GM12878 (cell line): ENCODE results near the gene SGIP1. TPM values are rescaled to one million over a fixed set of nuclear protein-coding genes. Genes with fewer than 3 reads are reported as not detected.

ENCODE experiments used
- ATAC-seq: fragments of 200-7000 bp; cut with Tn5 transposase; 3 replicates; pipeline ENCODE4 v1.9.1; 2020; ENCODE audit warnings: mild to moderate bottlenecking, moderate library complexity
- BruUV-seq: library from RNA; stranded (reverse); fragments of 400-500 nt; replicated peaks from 2 replicates; lab custom pipeline; 2021; lab: Mats Ljungman, UMichigan
- CTCF ChIA-PET: fragments of 300-600 bp; sonication (Branson Sonifier 250); formaldehyde crosslinking; extraction: SDS; loops from one replicate; lab custom pipeline; 2021; ENCODE audit warnings: inconsistent platforms; lab: Yijun Ruan, JAX
- POLR2A ChIA-PET: fragments of 350-600 bp; formaldehyde crosslinking; extraction: SDS; loops from one replicate; lab custom pipeline; 2021; ENCODE audit warnings: inconsistent platforms; lab: Charles Lee
- RAD21 ChIA-PET: fragments of 300-600 bp; sonication (Branson Sonifier 250); formaldehyde crosslinking; loops from one replicate; lab custom pipeline; 2023; ENCODE audit warnings: antibody characterized with exemption; ENCODE audit not compliant: unreplicated experiment; lab: Charles Lee
- SMC1A ChIA-PET: fragments of 300-600 bp; sonication (Branson Sonifier 250); formaldehyde crosslinking; loops from one replicate; lab custom pipeline; 2023; ENCODE audit not compliant: unreplicated experiment, uncharacterized antibody; lab: Charles Lee
- DNase-seq: peaks from one replicate; pipeline ENCODE4 v3.0.0-alpha.2; 2011; ENCODE audit warnings: low read depth, low spot score
- FAIRE-seq: peaks from 3 replicates; lab custom pipeline; 2011; peaks lifted over from hg19 to GRCh38; lab: Jason Lieb, UNC
- H2AFZ ChIP-seq: 2 replicates; pipeline ENCODE4 v1.6.0; 2011; ENCODE audit warnings: low read depth, low read length, control low read depth; ENCODE audit not compliant: control insufficient read depth
- H3K27ac ChIP-seq: 2 replicates; pipeline ENCODE4 v1.5.1; 2011; ENCODE audit warnings: control low read depth; ENCODE audit not compliant: control insufficient read depth, insufficient read depth
- H3K27me3 ChIP-seq, 2 experiments: replicated peaks in 1 of 2; 2 replicates each; pipeline versions ENCODE4 v1.6.0 to v1.6.1; 2011; ENCODE audit warnings: low read length in 1 of 2; ENCODE audit not compliant: control insufficient read depth in 2 of 2, insufficient read depth in 2 of 2
- H3K36me3 ChIP-seq, 2 experiments: 2 replicates each; pipeline ENCODE4 v1.5.1; 2011; ENCODE audit warnings: low read length in 1 of 2; ENCODE audit not compliant: control insufficient read depth in 2 of 2, insufficient read depth in 2 of 2
- H3K4me1 ChIP-seq: 2 replicates; pipeline ENCODE4 v1.6.1; 2011; ENCODE audit warnings: mild to moderate bottlenecking, low read length, moderate library complexity, mixed read lengths; ENCODE audit not compliant: control insufficient read depth, insufficient read depth
- H3K4me2 ChIP-seq: 2 replicates; pipeline ENCODE4 v1.6.0; 2011; ENCODE audit warnings: control low read depth; ENCODE audit not compliant: control insufficient read depth, insufficient read depth
- H3K4me3 ChIP-seq: fragments of 200-600 bp; sonication (generic); 2 replicates; pipeline ENCODE4 v1.5.1; 2016
- H3K79me2 ChIP-seq: 2 replicates; pipeline ENCODE4 v1.6.0; 2011; ENCODE audit warnings: low read length; ENCODE audit not compliant: control insufficient read depth, insufficient read depth
- H3K9ac ChIP-seq: 2 replicates; pipeline ENCODE4 v1.8.0; 2011; ENCODE audit warnings: low read length, control low read depth, mixed read lengths; ENCODE audit not compliant: control insufficient read depth, insufficient read depth
- H3K9me3 ChIP-seq: replicated peaks from 3 replicates; pipeline ENCODE4 v1.5.1; 2011; ENCODE audit warnings: mild to moderate bottlenecking, low read length; ENCODE audit not compliant: control insufficient read depth, insufficient read depth
- H4K20me1 ChIP-seq: 2 replicates; pipeline ENCODE4 v1.6.0; 2011; ENCODE audit not compliant: control insufficient read depth, insufficient read depth
- CBX3 ChIP-seq: fragments of 200-600 bp; sonication (generic); IDR thresholded peaks from 2 replicates; pipeline ENCODE4 v1.6.1; 2016; ENCODE audit warnings: low read depth, borderline replicate concordance
- CBX5 ChIP-seq: sonication (generic); IDR thresholded peaks from 2 replicates; pipeline ENCODE4 v1.6.1; 2016; ENCODE audit warnings: low read depth, moderate library complexity, mild to moderate bottlenecking, inconsistent platforms
- FOS ChIP-seq: IDR thresholded peaks from 3 replicates; pipeline ENCODE4 v1.6.1; 2011; ENCODE audit warnings: borderline replicate concordance; ENCODE audit not compliant: insufficient read length; ENCODE audit errors: extremely low read depth
- HDAC2 ChIP-seq: fragments of 200-600 bp; sonication (generic); IDR thresholded peaks from 2 replicates; pipeline ENCODE4 v1.6.1; 2017
- NRF1 ChIP-seq: conservative IDR thresholded peaks from 2 replicates; pipeline ENCODE4 v1.6.1; 2011; ENCODE audit warnings: mild to moderate bottlenecking, low read depth, low read length, improper control_type of control experiment
- RBBP5 ChIP-seq: fragments of 200-600 bp; sonication (generic); conservative IDR thresholded peaks from 2 replicates; pipeline ENCODE4 v1.6.1; 2016
- SMARCA5 ChIP-seq: fragments of 450-650 bp; IDR thresholded peaks from 2 replicates; pipeline ENCODE4 v1.6.1; 2017; ENCODE audit warnings: mild to moderate bottlenecking
- SREBF1 ChIP-seq: IDR thresholded peaks from 2 replicates; pipeline ENCODE4 v1.6.1; 2012; ENCODE audit warnings: mild to moderate bottlenecking, low read length
- TARDBP ChIP-seq: IDR thresholded peaks from 2 replicates; pipeline ENCODE4 v1.6.1; 2016; ENCODE audit warnings: borderline replicate concordance
- TCF7 ChIP-seq: IDR thresholded peaks from 2 replicates; pipeline ENCODE4 v1.6.1; 2014; ENCODE audit warnings: antibody characterized with exemption, borderline replicate concordance
- ZBED1 ChIP-seq: IDR thresholded peaks from 2 replicates; pipeline ENCODE4 v1.6.1; 2016; ENCODE audit warnings: borderline replicate concordance
- whole genome bisulfite sequencing: methylation state at CpG from one replicate; pipeline ENCODE4 v1.1.6; 2016; ENCODE audit warnings: low lambda C conversion rate; ENCODE audit not compliant: insufficient replicate concordance, insufficient coverage; ENCODE audit errors: missing lambda C conversion rate; 5-methylcytosine and 5-hydroxymethylcytosine counted together
- in situ Hi-C: fragments of 300-500 bp; cut with MboI; formaldehyde crosslinking; loops from 9 replicates; pipeline ENCODE4 v1.14.3; 2018; ENCODE audit warnings: mixed read lengths
- intact Hi-C: fragments of 100-400 bp; cut with micrococcal nuclease; formaldehyde crosslinking; loops from one replicate; pipeline ENCODE4 v1.14.2; 2022; ENCODE audit not compliant: unreplicated experiment
- polyA plus RNA-seq, 11 experiments: library from polyadenylated mRNA; depleted of rRNA in 4 of 11; unstranded in 6 of 11; stranded (reverse) in 5 of 11; fragments of >200 nt; fragmentation: Nextera tagmentation in 4 of 11; fragmentation: Illumina TruSeq in 1 of 11; extraction: Ambion mirVana in 4 of 11; extraction: Trizol in 1 of 11; gene quantifications; 1 replicate in 1 of 11; 2 replicates in 10 of 11; pipeline versions ENCODE4 v1.2.1 to v1.2.3, GENCODE V29; 2011 to 2016; ENCODE audit warnings: inconsistent platforms in 2 of 11, missing spikeins in 2 of 11, low read depth in 1 of 11
- total RNA-seq, 4 experiments: library from RNA; depleted of rRNA in 3 of 4; stranded (reverse); fragments of >200 nt in 3 of 4; fragmentation: Illumina TruSeq in 1 of 4; extraction: Trizol in 1 of 4; gene quantifications; 2 replicates each; pipeline versions ENCODE4 v1.2.1 to v1.2.3, GENCODE V29; 2013 to 2021
- TF ChIP-seq, protein P1 (sequence below): fragments of 450-650 bp; IDR thresholded peaks from 2 replicates; pipeline ENCODE4 v1.6.1; 2017; ENCODE audit warnings: mild to moderate bottlenecking, moderate library complexity

The SGIP1 gene
- total and polyA plus RNA-seq, 10 of the 15 experiments (the other 5 are each of a cell fraction or from before 2014, with no cell fraction given) = 0.15 TPM; not detected in 9

DNA sequence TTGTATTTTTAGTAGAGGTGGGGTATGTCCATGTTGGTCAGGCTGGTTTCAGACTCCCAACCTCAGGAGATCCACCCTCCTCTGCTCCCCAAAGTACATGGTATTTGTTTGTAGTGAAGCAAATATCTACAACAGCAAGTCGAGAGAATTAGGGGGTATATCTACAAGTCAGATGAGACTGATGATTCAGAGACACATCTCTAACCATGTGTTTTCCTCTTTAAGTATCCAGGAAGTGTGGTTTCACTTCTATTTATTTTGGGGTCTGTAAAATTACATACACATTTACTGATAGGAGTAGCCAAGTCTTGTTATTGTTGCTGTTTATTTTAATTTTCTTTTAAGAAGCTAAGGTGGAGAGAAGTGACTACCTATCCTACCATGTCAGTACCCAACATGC, 44.9 kb downstream of the SGIP1 start (continued):
- TF ChIP-seq CBX3 (no peak), NRF1 (no peak), SREBF1 (no peak)

DNA sequence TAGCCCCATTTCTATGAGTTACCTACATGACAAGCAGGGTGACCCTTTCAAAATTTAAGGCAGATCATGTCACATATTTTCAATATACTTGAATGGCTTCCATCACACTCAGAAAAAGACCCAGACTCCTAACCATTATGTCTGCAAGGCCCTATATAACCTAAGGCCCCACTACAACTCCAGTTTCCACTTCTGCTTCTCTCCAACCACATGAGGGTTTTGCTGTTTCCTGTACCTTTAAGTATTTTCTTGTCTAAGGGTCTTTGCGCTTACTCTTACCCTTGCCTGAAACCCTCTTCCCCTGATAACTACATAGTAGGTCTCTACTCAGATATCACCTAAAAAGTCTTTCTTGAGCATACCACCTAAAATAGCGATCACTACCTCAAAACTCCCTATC, 46.1 kb downstream of the SGIP1 start:
- no TSS peak for BruUV-seq
- Histone ChIP-seq H3K4me2 (no peak overlapping the region), H3K36me3 (no peaks in the 10 kb centered on the region), H4K20me1 (no peaks in the 10 kb centered on the region), H3K9me3 (no peaks in the 10 kb centered on the region), H3K4me1 (no peaks in the 10 kb centered on the region), H3K27me3 (no peaks in the 10 kb centered on the region), H3K4me3 (no peak overlapping the region), H3K27ac (no peak overlapping the region), H3K79me2 (no peaks in the 10 kb centered on the region), H3K9ac (no peak overlapping the region), H2AFZ (no peak overlapping the region)
- TF ChIP-seq ZBED1 = no peak
- TF ChIP-seq TCF7 = no peak
- TF ChIP-seq RBBP5 = no peak
- TF ChIP-seq TARDBP = no peak
- no peak for TF ChIP-seq HDAC2
- TF ChIP-seq, protein P1, sequence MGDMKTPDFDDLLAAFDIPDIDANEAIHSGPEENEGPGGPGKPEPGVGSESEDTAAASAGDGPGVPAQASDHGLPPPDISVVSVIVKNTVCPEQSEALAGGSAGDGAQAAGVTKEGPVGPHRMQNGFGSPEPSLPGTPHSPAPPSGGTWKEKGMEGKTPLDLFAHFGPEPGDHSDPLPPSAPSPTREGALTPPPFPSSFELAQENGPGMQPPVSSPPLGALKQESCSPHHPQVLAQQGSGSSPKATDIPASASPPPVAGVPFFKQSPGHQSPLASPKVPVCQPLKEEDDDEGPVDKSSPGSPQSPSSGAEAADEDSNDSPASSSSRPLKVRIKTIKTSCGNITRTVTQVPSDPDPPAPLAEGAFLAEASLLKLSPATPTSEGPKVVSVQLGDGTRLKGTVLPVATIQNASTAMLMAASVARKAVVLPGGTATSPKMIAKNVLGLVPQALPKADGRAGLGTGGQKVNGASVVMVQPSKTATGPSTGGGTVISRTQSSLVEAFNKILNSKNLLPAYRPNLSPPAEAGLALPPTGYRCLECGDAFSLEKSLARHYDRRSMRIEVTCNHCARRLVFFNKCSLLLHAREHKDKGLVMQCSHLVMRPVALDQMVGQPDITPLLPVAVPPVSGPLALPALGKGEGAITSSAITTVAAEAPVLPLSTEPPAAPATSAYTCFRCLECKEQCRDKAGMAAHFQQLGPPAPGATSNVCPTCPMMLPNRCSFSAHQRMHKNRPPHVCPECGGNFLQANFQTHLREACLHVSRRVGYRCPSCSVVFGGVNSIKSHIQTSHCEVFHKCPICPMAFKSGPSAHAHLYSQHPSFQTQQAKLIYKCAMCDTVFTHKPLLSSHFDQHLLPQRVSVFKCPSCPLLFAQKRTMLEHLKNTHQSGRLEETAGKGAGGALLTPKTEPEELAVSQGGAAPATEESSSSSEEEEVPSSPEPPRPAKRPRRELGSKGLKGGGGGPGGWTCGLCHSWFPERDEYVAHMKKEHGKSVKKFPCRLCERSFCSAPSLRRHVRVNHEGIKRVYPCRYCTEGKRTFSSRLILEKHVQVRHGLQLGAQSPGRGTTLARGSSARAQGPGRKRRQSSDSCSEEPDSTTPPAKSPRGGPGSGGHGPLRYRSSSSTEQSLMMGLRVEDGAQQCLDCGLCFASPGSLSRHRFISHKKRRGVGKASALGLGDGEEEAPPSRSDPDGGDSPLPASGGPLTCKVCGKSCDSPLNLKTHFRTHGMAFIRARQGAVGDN = no peak
- TF ChIP-seq FOS = no peak
- no peak for TF ChIP-seq CBX5
- TF ChIP-seq SMARCA5 = no peak
- ChIA-PET POLR2A (no interaction called here), CTCF (no interaction called here), RAD21 (no interaction called here), SMC1A (no interaction called here)
- no peak for ATAC-seq
- in situ Hi-C loops = no loop called here
- 0% methylated on average over 2 of the region's 2 CpGs for WGBS
- DNase-seq = no peak
- intact Hi-C loops = no loop called here
- no peak for FAIRE-seq
